ENCODE data around the gene POLD3.

- TF ChIP-seq CTCF (IDR thresholded peaks at IDR 0.05) (no peak), POLR2A (IDR thresholded peaks at IDR 0.05) (no peak)
Observed at GRCh38 chr11:74615988-74616387, 23.6 kb downstream of the POLD3 start.

Data from thyroid gland (tissue), 4 donors.